GM18861 (cell line): ENCODE measurements around the gene RNGTT.
A peak's percentile ranks its signal among the peaks of the same experiment; 100 is the strongest.

Experiments
- ATAC-seq: cut with Tn5 transposase; IDR thresholded peaks from one replicate; pipeline ENCODE4 v1.9.1; 2021; ENCODE audit not compliant: unreplicated experiment

RNGTT gene

DNA sequence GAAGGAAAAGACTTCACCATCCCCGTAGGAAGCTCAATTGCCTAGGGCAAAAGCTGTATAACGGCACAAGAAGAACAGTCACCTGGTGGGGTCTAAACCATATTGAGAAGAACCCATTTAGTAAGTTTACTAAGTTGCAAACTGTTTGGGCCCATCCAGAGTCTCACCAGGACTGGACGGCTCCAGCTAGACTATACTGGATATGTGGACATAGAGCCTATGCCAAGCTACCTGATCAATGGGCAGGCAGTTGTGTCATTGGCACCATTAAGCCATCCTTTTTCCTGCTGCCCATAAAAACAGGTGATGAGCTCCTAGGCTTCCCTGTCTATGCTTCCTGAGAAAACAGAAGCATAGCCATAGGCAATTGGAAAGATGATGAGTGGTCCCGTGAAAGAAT is 293.9 kb downstream of the RNGTT start:
- no peak for ATAC-seq

DNA sequence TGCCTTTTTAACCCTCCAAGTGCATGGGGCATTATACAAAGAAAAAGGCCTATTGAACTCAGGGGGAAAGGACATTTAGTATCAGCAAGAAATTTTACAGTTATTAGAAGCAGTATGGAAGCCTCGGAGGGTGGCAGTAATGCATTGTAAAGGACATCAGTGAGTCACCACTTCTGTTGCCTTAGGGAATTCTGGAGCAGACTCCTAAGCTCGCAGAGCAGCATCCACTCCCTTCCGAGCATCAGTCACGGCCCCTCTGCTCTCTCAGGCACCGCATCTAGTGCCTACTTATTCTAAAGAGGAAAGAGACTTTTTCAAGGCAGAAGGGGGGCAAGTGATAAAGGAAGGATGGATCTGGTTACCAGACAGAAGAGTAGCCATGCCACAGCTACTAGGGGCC is 296.5 kb downstream of the RNGTT start:
- no peak for ATAC-seq

DNA sequence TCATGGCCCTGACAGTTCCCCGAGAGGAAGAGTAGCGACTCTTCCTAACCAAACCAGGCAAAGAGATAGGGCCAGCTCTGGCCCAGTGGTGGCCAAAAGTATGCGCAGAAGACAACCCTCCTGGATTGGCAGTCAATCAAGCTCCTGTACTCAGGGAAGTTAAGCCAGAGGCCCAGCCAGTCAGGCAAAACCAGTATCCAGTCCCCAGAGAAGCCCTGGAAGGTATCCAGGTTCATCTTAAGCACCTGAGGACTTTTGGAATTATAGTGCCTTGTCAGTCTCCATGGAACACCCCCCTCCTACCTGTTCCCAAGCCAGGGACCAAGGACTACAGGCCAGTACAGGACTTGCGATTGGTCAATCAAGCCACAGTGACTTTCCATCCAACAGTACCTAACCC is 298.3 kb downstream of the RNGTT start:
- no peak for ATAC-seq

DNA sequence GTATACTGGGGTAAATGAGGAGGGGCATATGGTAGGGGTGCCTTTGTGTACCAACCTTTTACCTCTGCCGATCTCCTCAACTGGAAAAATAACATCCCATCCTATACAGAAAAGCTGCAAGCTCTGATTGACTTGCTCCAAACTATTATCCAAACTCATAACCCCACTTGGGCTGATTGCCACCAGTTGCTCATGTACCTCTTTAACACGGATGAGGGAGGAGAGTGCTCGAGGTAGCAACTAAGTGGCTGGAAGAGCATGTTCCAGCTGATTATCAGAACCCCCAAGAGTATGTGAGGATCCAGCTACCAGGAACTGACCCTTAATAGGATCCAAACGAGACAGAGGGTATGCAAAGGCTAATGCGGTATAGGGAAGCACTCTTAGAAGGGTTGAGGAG is 299.6 kb downstream of the RNGTT start:
- ATAC-seq: no peak

- peak; percentile 56 for ATAC-seq
Measured at GRCh38 chr6:88662653-88663174, 300.7 kb downstream of the RNGTT start.

- ATAC-seq: peak; percentile 69
Measured at GRCh38 chr6:88662163-88662580, 301.2 kb downstream of the RNGTT start.

GRCh38 chr6:88661136-88661535 is 302.3 kb downstream of the RNGTT start:
- ATAC-seq: no peak

DNA sequence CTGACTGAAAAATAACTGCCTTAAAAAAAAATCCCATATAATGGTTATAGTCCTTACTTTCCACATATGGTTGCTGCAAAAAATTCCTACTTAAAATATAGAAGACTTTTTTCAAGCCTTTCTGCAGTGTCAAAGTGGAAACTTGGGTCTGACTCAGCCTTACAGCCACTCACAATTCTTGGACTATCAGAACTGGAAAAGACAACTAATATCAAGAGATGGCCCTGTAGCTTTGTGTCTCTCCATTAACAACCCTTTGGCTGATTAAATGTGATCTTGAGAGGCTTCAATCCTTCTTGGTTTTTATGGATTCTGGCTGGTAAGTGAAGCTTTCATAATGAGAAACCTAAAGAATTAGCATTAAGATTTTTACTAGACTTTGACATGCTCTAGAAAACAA is 307.8 kb downstream of the RNGTT start:
- no peak for ATAC-seq

DNA sequence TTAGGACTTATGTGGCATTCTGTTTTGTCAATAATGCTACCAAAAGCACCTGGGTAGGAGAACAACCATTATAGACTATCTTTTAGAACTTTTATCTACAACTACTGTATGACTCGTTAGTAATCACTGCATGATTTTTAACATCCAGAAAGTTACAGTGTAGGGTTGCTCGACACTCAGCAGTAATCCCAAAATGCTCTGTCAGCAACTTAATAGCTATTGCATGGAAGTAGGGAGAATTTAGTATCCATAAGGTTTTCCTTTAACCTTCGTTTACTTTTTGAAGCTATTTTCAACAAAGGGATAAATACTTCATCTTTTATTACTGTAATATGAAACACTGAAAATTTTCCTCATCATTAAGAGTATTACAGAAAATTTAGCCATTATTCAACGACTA is 309.5 kb downstream of the RNGTT start:
- ATAC-seq: no peak

DNA sequence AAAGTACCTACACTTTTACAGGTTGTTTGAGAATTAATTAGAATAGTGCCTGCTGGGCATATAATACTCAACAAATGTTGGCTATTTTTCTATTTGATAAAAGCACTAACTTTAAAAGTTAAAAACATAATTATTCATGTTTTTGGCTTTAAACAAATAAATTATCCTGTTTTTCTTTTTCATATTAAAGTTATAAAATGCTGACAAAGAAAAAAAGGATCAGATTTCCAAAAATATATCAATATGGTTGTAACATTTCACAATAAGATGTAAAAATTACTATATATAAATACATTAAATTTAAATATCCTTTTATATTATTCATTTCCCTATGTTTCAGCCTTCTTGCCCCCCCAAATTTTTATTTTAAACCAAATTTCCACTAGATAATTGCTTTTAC is 312.0 kb downstream of the RNGTT start:
- ATAC-seq: no peak

- no peak for ATAC-seq
Measured at GRCh38 chr6:88650979-88651378, 312.4 kb downstream of the RNGTT start.

- peak; percentile 98 for ATAC-seq
Measured at GRCh38 chr6:88650029-88650619, 313.3 kb downstream of the RNGTT start.

DNA sequence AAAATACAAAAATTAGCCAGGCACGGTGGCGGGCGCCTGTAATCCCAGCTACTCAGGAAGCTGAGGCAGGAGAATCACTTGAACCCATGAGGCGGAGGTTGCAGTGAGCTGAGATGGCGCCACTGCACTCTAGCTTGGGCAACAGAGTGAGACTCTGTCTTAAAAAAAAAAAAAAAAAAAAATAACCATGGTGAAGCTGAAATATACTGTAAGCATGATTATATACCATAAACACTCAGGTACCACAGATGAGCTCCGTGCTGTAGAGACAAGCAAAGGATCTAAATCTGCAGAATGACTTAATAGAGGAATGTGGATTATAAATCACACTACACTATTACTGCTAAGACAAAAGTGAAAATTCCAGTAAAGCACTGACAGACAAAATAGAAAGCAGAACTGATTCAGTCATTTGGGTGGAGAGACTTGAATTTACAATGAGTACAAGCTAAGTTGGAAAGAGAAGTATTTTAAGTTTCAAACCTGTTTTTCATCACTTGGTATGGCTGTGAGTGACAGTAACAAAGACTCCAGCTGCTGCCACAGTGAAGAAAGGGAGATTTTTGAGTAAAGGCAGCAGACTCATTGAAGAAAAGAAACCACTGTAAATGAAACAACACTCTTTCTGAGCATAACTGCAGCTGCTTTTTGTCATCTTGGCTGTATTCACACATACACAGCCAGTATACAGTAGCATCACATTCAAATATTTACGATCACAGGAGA is 322.1 kb downstream of the RNGTT start:
- peak; percentile 93 for ATAC-seq

DNA sequence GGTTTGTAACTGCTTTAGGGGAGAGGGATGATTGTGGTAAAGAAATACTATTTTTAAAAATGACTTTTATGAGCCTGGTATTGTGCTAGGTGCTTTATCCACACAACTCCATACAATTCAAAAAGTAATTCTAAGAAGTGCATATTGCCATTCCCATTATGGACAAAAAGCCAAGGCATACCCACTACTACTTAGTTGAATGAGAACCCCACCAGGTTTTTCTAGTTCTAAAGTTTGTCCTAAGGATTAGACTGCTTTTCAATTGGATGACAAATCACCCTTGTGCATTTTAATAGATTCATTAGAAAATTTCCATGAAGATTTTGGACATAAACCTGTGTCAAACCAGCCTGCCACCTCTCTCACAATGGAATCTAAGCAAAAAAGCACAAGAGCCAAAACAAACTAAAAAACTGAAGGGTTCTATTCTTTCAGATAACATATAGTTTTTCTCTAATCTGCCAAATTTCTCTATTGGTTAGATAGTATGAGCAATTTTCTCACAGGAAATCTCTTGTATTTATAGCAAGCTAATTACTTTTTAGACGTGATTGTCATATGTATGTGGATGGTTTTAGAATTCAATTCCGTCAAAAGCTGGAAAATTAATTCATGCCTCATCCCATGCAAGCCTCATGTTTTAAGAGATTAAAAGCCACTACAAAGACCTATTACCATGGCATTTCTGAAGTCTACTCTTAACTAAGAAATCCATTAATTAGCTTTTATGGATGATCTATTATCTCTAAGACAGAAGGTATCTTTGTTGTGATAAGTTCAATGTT is 325.5 kb downstream of the RNGTT start:
- no peak for ATAC-seq

DNA sequence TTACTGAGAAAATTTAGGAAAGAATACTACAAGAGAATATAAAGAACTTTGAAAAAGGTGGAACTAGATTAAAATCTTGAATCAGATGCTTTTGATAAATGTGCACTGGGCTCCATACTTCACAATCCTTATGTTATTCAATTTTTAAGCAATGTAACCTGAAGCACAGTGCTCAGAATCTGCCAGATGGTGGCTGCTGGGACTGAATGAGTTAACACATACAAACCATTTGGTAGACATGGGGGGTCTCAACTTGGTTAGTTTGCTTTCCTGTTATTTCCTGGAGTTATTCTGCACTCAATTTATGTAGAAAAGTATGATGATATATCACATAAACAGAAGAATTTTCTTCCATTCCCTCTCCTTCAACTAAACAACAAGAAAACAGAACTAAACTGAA is 326.5 kb downstream of the RNGTT start:
- ATAC-seq: no peak

GRCh38 chr6:88633782-88634181 is 329.6 kb downstream of the RNGTT start:
- no peak for ATAC-seq

DNA sequence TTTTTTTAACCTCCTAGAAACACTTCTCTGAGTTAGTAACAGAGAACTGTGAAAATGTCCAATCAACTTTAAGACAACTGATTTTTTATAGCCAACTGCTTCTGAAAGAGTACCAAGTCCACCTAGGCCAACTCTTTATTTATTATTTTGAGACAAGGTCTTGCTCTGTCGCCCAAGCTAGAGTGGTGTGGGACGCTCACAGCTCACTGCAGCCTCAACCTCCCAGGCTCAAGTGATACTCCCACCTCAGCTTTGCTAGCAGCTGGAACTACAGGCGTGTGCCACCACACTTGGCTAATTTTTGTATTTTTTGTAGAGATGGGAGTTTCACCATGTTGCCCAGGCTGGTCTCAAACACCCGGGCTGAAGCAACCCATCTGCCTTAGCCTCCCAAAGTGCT is 331.6 kb downstream of the RNGTT start:
- no peak for ATAC-seq

DNA sequence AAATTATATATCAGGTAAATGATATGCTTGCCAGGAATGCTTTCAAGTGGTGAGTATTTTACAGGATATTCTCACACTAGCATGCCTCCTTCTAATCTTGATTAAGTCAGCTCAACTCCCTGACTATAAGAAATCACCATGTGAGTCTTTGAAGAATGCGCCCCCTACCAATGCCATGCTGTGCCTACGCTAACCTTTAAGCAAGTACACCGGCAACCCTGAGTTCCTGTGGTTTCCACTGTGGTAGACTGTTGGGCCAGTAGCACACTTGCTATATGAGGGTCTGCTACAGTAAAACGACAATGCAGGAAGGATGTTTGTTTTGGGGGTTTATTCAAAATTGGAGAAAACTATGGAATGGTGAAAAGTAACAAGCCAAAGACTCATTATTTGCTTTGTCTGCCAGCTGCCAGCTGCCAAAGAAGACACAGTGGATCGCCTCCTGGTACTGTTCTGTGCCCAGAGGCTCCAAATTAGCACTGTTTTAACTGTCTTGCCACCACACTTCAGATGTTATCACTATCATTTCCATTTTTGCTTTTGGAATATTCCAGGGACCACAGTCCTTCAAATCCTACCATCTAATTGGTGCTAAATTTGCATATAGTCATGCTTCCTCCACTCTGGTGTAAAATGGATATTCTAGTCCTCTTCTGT is 333.5 kb downstream of the RNGTT start:
- no peak for ATAC-seq

- no peak for ATAC-seq
Measured at GRCh38 chr6:88626460-88626859, 337.0 kb downstream of the RNGTT start.

DNA sequence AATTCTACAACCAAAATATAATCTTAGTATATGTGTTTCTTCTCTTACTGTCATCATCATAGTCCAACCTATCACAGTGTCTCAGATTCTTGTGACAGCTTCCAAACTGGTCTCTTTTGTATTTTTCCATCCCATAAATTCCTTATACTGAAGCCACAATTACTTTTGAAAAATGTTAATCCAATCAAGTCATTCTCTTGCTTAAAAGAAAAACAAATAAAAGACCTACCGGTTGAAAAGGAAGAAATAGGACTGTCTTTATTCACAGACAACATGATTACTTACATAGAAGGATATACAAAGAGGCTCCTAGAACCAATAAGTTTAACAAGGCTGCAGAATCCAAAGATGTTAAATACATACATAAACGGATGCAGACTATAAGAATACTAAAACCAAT is 339.9 kb downstream of the RNGTT start:
- ATAC-seq: no peak

DNA sequence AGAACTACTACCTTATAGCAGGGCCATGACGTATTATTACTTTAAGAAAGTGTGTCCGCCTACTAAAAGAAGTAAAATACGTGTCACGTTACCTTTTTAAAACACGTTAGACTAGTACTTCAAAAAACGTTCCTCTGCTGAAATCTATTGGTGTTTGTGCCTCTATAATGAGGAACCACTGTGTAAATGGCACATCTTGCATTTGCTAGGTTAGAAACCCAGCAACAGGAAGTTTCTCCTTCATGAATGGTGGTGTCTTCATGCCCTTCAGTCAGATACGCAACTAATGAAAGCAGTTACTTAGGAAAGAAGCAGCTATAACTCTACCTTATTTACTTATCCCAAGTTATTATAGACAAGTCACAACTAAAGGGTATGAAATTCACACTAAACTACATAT is 343.5 kb downstream of the RNGTT start:
- no peak for ATAC-seq
